ENCODE results near the gene NOL4L. TPM values are rescaled to one million over a fixed set of nuclear protein-coding genes. Genes with fewer than 3 reads are reported as not detected.
"Not testable (repeated sequence)": the region's sequence is repeated elsewhere in the genome, so short reads cannot be mapped to it uniquely, and the experiment has no call there.

Gene NOL4L
- total RNA-seq, 1 donor from 2014 or later = 27.8 TPM

DNA sequence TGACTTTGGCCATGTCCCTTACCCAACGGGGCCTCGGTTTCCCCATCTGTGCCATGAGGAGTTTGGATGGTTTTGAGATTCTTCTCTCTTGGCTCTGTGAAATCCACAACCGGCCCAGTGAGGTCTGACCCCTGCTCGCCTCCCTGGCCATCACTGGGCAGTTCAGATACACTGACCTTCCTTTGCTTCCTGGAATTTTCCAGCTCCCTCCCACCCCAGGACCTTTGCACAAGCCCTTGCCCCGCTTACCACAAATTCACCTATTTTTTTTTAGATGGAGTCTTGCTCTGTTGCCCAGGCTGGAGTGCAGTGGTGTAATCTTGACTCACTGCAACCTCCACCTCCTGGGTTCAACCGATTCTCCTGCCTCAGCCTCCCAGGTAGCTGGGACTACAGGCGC is 12.6 kb upstream of the NOL4L start:
- intact Hi-C loops (cut with micrococcal nuclease) = no loop called here

DNA sequence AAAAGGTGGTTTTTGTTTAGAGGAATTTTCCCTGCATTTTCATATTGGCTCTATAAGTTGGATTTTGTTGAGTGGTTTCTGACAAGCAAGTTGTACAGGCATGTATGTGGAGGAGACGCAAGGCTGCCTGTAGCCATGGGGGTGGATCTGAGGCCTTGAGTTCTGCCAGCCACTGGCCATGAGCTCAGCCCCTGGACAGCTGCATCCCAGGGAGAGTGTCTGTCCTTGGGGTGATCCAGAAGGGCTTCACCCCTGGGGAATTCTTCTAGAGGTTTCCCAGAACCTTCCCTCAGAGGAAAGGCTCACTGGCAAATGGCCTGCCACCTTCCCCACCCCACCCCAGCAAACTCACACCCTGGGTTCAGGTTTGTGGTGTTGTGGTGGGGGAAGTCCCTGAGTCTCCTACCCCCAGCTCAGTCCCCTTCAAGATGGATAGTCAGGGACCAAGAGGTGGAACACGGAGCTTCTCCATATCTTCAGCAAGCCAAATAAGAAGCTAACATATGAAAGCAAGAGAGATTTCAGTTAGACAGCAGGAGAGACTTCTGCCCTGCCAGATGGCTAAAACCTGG is 11.6 kb upstream of the NOL4L start:
- intact Hi-C loops (cut with micrococcal nuclease) = no loop called here

DNA sequence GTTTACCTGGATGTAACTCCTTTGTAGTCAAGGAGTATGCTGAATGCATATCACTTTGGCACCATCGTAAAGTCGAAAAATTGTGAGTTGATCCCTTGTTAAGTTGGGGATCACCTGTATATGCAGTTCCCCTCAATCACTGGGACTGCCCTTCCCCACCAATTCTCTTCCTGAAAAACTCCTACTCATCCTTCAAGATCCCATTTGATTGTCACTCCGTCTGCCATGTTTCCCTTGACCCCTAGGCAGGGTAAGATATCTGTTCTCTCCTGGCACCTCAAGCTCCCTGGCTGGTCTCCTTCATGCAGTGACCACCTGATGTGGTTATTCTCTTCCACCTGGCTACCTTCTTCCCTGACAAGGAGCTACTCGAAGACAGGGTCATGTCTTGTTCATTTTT is 10.0 kb upstream of the NOL4L start:
- intact Hi-C loops (cut with micrococcal nuclease) = no loop called here

DNA sequence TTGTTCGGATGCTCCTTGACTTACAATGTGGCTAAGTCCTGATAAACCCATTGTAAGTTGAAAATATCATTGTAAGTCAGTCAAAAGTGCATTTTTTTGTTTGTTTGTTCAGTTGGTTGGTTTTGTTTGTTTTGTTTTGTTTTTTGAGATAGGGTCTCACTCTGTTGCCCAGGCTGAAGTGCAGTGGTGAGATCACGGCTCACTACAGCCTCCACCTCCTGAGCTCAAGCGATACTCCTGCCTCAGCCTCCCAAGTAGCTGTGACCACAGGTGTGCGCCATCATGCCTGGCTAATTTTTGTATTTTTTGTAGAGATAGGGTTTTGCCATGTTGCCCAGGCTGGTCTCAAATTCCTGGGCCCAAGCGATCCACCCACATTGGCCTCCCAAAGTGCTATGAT is 9.5 kb upstream of the NOL4L start:
- intact Hi-C loops (cut with micrococcal nuclease) = not testable (repeated sequence)

DNA sequence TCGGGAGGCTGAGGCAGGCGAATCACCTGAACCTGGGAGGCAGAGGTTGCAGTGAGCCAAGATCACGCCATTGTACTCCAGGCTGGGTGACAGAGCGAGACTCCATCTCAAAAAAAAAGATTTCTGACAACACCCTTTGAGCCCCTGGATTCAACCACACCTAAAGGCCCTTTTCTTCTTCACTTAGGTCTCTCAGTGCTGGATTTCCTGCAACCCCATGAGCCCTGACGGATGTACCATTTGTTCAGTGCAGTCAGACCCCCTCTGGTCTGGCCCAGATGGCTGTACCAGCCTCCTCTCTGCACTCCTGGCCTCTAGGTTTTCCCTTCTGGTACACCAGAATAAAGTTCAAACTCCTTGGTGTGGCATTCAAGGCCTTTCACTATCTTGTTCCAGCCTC is 9.1 kb upstream of the NOL4L start:
- intact Hi-C loops (cut with micrococcal nuclease) = no loop called here

DNA sequence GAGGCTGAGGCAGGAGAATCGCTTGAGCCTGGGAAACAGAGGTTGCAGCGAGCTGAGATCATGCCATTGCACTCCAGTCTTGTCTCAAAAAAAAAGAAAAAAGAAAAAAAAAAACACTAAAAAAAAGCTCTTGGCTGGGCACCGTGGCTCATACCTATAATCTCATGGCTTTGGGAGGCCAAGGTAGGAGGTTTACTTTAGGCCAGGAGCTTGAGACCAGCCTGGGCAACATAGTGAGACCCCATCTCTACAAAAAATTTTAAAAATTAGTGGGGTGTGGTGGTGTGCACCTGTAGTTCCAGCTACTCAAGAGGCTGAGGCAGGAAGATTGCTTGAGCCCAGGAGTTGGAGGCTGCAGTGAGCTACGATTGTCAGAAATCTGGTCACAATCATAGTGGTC is 7.5 kb upstream of the NOL4L start:
- intact Hi-C loops (cut with micrococcal nuclease) = not testable (repeated sequence)

DNA sequence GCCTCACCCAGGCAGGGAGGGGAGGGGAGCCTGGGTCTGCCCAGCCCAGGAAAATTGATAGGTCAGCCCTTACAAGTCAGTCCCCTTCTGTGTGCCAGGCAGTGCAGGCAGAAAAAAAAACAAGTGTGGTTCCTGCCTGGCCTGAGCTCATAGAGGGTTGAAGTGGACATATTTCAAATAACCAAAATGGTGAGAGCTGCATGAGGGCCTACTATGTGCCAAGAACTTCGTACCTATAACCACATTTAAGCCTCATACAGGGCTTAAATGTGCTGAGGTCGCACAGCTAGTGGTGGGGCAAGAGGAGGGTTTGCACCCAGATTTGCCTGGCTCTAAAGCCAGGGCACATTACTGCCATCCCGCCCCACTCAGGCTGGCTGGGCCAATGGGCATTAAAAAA is 6.9 kb upstream of the NOL4L start:
- intact Hi-C loops (cut with micrococcal nuclease) = no loop called here

DNA sequence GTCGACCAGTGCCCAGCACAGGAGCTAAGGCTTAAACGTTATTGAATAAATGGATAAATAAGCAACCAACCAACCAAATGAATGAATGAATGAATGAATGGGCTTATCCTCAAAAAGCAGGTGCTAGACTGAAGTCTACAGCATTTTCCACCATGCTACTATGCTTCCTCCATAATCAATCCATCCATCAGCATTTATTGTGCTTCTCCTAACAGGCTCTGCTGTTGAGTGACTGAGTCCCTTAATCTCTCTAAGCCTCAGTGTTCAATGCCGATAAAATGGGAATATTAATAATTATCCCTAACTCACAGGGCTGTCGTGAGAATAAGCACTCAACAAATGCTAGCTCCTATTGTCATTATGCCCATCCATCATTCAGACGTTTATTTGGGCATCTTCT is 4.6 kb upstream of the NOL4L start:
- intact Hi-C loops (cut with micrococcal nuclease) = no loop called here

DNA sequence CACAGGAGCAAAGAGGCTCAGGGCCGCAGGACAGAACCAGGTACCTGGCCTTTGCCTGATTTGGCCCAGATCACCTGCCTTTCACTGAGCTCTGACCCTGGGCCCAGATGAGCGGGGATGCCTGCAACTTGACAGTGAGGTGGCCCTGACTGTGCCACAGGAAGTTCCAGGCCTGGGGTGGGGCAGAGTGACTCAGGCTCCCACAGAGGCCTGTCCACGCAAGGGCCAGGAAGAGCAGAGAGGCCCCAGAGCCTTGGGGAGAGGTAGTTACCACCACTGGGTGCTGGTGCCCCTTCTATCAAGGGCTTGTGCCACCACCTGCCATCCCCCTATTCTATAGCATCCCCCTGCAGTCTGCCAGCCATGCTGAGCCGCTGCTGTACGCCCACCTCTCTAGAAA is 4.1 kb upstream of the NOL4L start:
- intact Hi-C loops (cut with micrococcal nuclease) = no loop called here

DNA sequence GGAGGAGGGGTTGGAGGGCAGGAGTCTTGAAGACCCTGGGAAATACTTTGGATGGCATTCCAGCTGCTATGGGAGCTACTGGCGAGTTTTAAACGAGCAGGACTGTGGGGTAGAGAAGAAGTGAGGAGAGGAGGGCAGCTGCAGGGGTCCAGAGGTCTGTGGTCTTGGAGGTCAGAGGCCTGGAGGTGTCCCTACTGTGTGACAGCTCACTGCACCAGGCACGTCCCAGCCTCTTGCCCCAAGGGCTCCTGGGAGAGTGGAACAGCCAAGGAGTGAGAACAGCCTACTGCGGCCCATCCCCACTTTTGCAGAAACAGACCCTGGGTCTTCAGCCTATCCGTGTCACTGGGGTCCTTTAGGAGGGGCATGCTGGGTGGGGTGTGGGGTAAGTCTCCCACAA is 2.9 kb upstream of the NOL4L start:
- intact Hi-C loops (cut with micrococcal nuclease) = no loop called here

DNA sequence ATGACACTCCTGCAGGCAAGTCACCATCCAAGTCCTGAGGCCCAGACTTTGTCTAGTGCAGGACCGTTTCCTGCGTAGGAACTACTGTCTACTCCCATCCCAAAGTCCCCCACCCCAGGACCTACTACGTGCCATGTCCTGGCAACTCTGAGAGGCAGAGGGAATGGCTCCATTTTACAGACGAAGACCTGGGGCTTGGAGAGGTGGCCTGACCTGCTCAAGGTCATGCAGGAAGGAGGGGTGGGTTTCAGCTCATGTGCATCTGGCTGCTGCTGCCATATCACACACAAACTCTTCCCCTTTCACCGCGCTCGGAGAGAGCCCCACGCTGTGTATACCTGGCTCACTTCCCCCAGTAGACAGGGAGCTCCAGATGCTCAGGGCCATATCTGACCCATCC is 1.2 kb upstream of the NOL4L start:
- intact Hi-C loops (cut with micrococcal nuclease) = no loop called here

DNA sequence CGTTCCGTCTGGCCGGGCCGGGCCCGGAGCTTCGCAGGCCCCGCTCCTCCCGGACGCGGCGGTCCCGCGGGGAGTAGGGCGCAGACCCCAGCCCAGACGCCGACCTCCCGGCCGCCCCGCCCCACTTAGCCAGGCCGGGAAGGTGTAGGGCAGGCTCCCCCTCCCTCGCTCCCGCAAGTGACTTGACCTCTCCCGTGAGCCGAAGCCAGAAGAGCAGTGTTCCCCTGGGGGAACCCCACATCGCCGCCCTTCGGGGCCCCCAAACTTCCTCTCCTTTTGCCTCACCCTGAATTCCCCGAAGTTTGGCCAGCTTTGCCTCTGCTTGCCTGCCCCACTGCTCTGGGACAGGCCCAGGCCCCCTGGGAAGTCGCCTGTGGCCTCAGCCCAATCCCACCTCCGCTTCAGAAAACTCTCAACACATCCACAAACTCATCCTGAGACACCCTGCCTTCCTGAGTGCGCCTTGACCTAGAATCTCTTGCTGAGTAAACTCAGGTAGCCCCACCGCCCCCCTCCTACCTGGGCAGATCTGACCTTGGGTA is 524 bp upstream of the NOL4L start:
- intact Hi-C loops (cut with micrococcal nuclease) = no loop called here

DNA sequence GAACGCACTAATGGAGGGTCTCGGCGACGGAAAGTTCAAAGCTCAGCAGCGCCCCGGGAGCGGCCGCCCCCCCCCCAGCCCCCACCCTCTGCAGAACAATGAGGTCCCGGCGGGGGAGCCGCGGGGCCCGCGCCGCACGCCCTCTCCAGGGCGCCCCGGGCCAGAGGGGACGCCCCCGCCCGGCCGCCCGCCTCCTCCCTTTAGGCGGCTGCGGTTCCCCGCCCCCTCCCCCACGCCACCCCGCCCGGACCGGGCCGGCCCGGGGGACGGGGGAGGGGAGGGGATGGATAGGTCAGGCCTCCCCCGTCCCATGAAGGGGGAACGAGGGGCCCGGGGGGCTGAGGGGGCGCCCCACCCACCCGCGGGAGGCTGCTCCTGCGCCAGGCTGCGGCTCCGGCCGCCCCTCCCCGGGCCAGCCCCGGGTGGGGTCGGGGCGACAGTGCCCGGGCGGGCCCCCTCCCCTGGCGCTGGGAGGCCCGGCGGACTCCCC is 1.5 kb downstream of the NOL4L start:
- intact Hi-C loops (cut with micrococcal nuclease) = loop anchor here (1.0 to 5.0 kb wide), 2 partner anchors 47 to 61 kb away; no protein-coding TSS in a partner anchor

DNA sequence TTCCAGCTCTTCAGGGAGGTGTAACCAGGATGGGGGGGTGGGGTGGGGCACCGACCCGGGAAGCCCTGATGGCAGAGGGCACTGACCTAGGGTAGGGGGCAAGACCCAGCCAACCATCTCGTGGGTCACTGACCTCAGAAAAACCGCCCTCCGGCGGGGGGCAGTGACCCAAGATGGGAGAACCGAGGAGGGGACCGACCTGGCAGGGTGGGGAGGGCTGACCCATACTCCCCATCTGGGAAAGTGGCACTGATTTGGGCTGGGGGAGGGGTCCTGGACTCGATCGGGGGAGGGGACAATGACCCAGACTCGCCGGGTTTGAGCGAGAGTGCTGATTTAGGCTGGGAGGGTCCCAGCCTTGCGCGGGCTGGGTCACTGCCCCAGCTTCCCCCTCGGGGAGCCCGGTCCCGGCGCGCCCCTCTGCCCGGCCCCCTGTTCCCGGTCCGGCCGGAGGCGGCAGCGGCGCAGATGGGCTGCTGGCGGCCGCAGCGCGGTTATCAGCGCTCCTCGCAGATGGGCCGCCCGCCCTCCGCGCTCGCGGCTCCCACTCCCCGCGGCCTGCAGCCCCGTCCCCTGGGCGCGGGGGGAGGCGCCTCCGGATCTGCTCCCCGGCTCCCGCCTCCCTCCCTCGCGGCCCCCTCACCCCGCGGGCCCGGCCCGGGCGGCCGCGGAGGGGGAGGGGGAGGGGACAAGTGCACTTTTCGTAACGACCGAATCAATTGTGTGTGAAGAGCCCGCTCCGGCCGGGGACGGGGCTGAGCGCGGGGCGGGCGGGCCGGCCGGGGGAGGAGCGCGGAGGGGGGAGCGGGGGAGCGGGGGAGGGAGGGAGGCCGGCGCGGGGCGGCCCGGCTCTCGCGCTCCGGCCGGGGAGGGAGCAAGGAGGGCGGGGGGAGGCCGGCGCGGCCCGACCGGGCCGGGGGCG is 2.2 kb downstream of the NOL4L start:
- intact Hi-C loops (cut with micrococcal nuclease) = loop anchor here (5.0 kb wide), 1 partner anchor 61 kb away; no protein-coding TSS in a partner anchor

DNA sequence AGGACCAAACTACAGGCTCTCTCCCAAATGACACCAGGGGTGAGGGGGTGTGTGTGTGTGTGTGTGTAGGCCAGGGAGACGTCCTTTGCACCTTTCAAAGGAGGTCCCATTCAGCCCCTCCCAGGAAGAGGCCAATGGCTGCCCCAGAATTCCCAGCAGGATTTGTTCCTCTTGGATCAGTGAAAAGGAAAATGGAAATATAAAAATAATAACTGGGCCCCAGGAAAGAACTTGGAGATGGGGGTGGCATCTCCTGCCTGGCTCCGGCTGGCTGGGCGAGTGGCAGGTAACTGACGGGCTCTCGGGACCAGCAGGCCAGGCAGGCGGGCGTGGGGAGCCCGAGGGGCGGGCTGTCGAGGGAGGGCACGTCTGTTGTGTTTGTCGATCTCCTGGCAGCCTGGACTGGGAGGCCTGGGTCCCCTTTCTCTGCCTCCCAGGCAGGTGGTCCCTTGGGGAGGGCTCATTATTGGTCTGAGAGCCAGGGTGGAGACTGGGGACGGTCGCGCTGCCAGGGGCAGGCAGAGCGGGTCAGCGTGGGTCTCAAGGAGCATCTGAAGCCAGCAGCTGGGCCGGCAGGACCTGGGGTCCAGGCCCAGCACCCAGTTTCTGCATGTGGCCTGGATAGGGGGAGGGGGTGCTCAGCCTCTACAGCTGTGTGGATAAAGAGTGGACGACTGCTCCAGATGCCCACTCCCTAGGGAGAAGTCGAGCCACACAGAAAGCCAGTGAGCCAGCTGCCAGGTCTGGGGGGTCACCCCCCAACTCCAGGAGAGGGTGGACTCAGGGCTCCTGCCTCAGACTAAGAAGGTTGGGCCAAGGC is 3.1 kb downstream of the NOL4L start:
- intact Hi-C loops (cut with micrococcal nuclease) = loop anchor here (5.0 kb wide), 1 partner anchor 60 kb away; no protein-coding TSS in a partner anchor

DNA sequence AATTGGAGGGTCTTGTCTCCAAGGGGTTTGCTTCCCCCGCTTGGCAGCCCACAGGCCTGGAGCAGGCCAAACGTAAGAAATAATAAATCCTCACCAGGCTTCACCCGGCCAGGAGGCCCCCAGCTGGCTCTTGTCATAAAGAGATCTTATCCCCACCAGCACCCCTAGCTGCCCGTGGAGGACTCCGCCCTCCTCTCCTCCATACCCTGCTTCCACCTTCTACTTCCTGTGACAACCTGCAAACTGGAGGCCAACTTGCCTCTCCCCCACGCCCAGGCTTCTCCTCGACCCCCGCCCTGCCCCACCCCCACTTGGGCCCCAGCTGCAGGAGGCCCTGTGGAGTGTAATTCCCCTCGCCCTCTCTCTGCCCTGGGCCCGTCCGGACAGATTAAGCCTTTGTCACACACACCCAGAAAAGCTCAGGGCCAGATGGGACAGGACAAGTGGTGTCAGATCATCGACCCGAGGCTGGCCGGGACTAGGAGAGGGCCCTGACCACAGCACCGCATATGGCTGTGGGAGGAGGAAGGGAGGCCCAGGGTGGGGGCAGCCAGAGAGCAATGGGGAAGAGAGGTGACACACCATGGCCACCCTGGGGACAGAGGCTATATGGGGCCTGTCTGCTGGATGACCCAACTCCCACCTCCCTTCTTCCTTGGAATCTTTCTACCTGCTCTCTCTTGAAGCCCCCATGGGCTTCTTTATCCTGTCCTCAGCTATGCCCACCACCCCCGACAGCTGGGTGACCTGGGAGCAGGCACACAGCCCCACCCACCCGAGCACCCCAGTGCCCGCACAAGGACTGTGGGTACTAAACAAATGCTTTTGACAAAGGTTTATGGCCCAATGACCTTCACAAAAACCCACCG is 3.9 kb downstream of the NOL4L start:
- intact Hi-C loops (cut with micrococcal nuclease) = loop anchor here (5.0 kb wide), 1 partner anchor 59 kb away; no protein-coding TSS in a partner anchor

DNA sequence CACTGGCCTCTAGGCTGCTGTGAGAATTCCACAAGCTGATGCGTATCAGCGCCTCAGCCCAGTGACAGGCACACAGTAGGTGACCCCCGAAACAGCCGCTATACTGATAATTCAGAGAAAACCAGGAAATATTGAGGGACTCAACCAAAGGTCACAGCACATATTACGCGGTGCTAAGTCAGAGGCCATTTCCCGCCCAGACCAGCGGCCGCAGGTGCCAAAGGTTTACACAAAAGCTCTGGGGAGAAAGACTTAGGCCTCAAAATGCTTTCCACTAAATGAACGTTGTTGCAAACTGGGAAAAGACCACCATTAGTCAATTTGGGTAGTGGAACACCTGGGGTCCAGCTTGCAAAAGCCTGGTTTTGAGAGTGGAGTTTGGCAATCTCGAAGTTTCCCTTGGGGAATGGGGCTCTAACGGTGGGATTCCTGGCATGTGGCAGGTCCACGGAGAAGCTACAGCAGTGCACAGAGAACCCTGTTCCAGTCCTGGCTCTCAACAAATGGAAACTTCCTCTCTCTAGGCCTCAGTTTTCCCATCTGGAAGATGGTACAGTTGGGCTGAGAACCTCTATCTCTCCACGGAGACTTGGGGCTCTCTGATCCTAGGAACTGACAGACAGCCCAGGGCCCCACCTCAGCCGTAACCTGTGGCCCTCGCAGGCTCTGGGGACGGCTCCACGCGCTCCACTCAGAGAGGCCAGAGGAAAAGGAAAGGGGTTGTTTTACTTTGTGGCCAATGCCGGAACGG is 4.7 kb downstream of the NOL4L start:
- intact Hi-C loops (cut with micrococcal nuclease) = loop anchor here (5.0 kb wide), 1 partner anchor 58 kb away; no protein-coding TSS in a partner anchor

DNA sequence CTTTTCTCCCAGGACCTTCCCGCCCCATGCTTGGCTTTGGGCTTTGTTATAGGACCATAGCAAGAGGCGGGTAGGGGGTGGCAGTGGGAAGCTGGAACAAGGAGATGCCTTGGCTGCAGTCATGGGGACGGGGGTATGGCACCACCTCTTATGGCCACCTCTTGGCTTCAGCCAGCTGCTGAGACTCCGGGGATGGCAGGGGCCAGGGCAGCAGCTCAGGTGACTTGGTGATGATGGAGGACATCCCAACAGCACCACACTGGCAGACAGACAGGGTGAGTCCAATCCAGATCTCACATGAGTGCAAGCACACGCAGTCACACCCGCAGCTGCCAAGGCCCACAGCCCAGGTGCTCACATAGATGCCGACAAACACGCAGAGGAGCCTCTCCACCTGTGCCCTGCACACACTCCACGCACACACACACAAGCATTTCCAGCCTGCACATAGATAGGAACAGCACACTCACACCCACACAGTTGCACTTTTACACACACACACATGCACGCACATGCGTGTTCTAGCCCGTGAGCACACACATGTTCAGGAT is 6.2 kb downstream of the NOL4L start:
- intact Hi-C loops (cut with micrococcal nuclease) = no loop called here

DNA sequence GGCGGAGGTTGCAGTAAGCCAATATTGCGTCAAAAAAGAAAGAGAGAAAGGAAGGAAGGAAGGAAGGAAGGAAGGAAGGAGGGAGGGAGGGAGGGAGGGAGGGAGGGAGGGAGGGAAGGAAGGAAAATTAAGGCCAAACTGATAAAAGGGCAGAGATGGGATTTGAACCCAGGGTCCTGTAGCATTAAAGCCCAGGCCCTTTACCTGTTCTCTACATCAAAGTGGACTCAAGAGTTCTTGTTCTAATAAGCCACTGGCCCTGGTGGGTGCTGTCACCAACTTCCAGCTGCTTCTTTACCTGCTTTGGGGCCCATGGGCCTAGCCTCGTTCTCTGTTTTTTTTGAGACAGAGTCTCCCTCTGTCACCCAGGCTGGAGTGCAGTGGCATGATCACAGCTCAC is 7.1 kb downstream of the NOL4L start:
- intact Hi-C loops (cut with micrococcal nuclease) = not testable (repeated sequence)
